CD14-positive monocyte (primary cell): ENCODE results near the gene ROBO1. TPM values are rescaled to one million over a fixed set of nuclear protein-coding genes. Genes with fewer than 3 reads are reported as not detected.

Source experiments
- DNase-seq, 3 donors: peaks; one replicate each; pipeline ENCODE4 v3.0.0-alpha.2; 2011 to 2022
- H2AFZ ChIP-seq: 2 replicates; pipeline ENCODE4 v1.6.0; 2012; ENCODE audit warnings: mild to moderate bottlenecking, low read depth, low read length, inconsistent platforms; ENCODE audit not compliant: insufficient read depth, poor library complexity, severe bottlenecking
- H3K27ac ChIP-seq, 2 donors: 1 replicate in 1 of 2; 2 replicates in 1 of 2; pipeline ENCODE4 v1.5.1; 2012 to 2013; ENCODE audit warnings: low read length in 2 of 2, control low read depth in 1 of 2, inconsistent platforms in 1 of 2, low read depth in 1 of 2, mild to moderate bottlenecking in 1 of 2
- H3K27me3 ChIP-seq, 2 donors: one replicate each; pipeline versions ENCODE4 v1.6.0 to v1.6.1; 2011 to 2013; ENCODE audit warnings: low read length in 2 of 2; ENCODE audit not compliant: control insufficient read depth in 2 of 2, insufficient read depth in 2 of 2
- H3K36me3 ChIP-seq, 2 donors: replicated peaks in 1 of 2; 1 replicate in 1 of 2; 2 replicates in 1 of 2; pipeline versions ENCODE4 v1.5.1 to v1.6.1; 2012 to 2013; ENCODE audit warnings: low read length in 2 of 2, control low read depth in 1 of 2, inconsistent platforms in 1 of 2, mild to moderate bottlenecking in 1 of 2; ENCODE audit not compliant: insufficient read depth in 2 of 2, control insufficient read depth in 1 of 2
- H3K4me1 ChIP-seq, 2 donors: 1 replicate in 1 of 2; 2 replicates in 1 of 2; pipeline versions ENCODE4 v1.5.1 to v1.6.1; 2012 to 2013; ENCODE audit warnings: low read length in 2 of 2, control low read depth in 1 of 2, inconsistent platforms in 1 of 2, mild to moderate bottlenecking in 1 of 2, moderate library complexity in 1 of 2; ENCODE audit not compliant: insufficient read depth in 2 of 2, control insufficient read depth in 1 of 2
- H3K4me2 ChIP-seq: replicated peaks from 2 replicates; pipeline ENCODE3; 2012; ENCODE audit warnings: low read length, moderate library complexity, mild to moderate bottlenecking; ENCODE audit not compliant: poor library complexity, severe bottlenecking; ENCODE audit errors: extremely low read depth
- H3K4me3 ChIP-seq, 3 experiments: fragments of 200-600 bp in 1 of 3; sonication (generic) in 1 of 3; replicated peaks in 1 of 3; 1 replicate in 2 of 3; 2 replicates in 1 of 3; pipeline ENCODE4 v1.5.1; 2011 to 2013; ENCODE audit warnings: low read length in 3 of 3, mild to moderate bottlenecking in 3 of 3, control low read depth in 2 of 3, low read depth in 2 of 3, inconsistent platforms in 1 of 3, moderate library complexity in 1 of 3
- H3K79me2 ChIP-seq: 2 replicates; pipeline ENCODE4 v1.6.0; 2012; ENCODE audit warnings: mild to moderate bottlenecking, control low read depth, inconsistent platforms, low read length, moderate library complexity; ENCODE audit not compliant: insufficient read depth
- H3K9ac ChIP-seq: 2 replicates; pipeline ENCODE4 v1.6.0; 2017; ENCODE audit warnings: low read length, mild to moderate bottlenecking; ENCODE audit not compliant: insufficient read depth, poor library complexity, severe bottlenecking
- H3K9me3 ChIP-seq, 2 donors: replicated peaks in 1 of 2; 1 replicate in 1 of 2; 2 replicates in 1 of 2; pipeline versions ENCODE4 v1.5.1 to v1.6.1; 2012 to 2013; ENCODE audit warnings: low read length in 2 of 2, control low read depth in 1 of 2; ENCODE audit not compliant: control insufficient read depth in 1 of 2, insufficient read depth in 1 of 2
- H4K20me1 ChIP-seq: 2 replicates; pipeline ENCODE4 v1.6.0; 2012; ENCODE audit warnings: mild to moderate bottlenecking, low read length, control low read depth, moderate library complexity; ENCODE audit not compliant: insufficient read depth
- H3K27ac Mint-ChIP-seq, 7 donors: one replicate each; pipeline ENCODE4 v1.8.0; 2020; ENCODE audit warnings: mild to moderate bottlenecking in 7 of 7, mixed read lengths in 7 of 7, moderate library complexity in 6 of 7, inconsistent platforms in 2 of 7
- H3K27me3 Mint-ChIP-seq, 3 donors: one replicate each; pipeline ENCODE4 v1.8.0; 2021 to 2022; ENCODE audit warnings: low read depth in 3 of 3, mild to moderate bottlenecking in 3 of 3, mixed read lengths in 3 of 3, moderate library complexity in 3 of 3, inconsistent platforms in 1 of 3
- H3K36me3 Mint-ChIP-seq, 2 donors: one replicate each; pipeline ENCODE4 v1.8.0; 2020; ENCODE audit warnings: mixed read lengths in 2 of 2, inconsistent platforms in 1 of 2, mild to moderate bottlenecking in 1 of 2
- H3K4me1 Mint-ChIP-seq: one replicate; pipeline ENCODE4 v1.8.0; 2020; ENCODE audit warnings: mild to moderate bottlenecking, mixed read lengths
- H3K4me3 Mint-ChIP-seq, 2 donors: one replicate each; pipeline ENCODE4 v1.8.0; 2020; ENCODE audit warnings: mild to moderate bottlenecking in 2 of 2, mixed read lengths in 2 of 2, moderate library complexity in 1 of 2
- H3K9me3 Mint-ChIP-seq, 7 donors: one replicate each; pipeline ENCODE4 v1.8.0; 2020 to 2022; ENCODE audit warnings: mixed read lengths in 7 of 7, mild to moderate bottlenecking in 6 of 7, moderate library complexity in 6 of 7, inconsistent platforms in 2 of 7
- WGBS: methylation state at CpG from one replicate; pipeline ENCODE4 v1.1.5; 2013; ENCODE audit warnings: missing lambda C conversion rate; ENCODE audit not compliant: insufficient coverage; 5-methylcytosine and 5-hydroxymethylcytosine counted together
- intact Hi-C, 2 donors: fragments of 100-400 bp; cut with micrococcal nuclease; formaldehyde crosslinking; loops; one replicate each; pipeline versions ENCODE4 v1.15.0 to v1.15.1; 2023
- polyA plus RNA-seq, 3 donors: library from polyadenylated mRNA; depleted of rRNA in 1 of 3; unstranded in 2 of 3; stranded (reverse) in 1 of 3; fragments of 300-500 nt in 2 of 3; fragments of >200 nt in 1 of 3; fragmentation: Illumina TruSeq in 2 of 3; gene quantifications; 1 replicate in 2 of 3; 2 replicates in 1 of 3; pipeline ENCODE4 v1.2.3, GENCODE V29; 2012 to 2021
- TF ChIP-seq, protein P1 (sequence below): fragments of 200-600 bp; IDR thresholded peaks from one replicate; pipeline ENCODE4 v1.8.0; 2022; ENCODE audit warnings: antibody characterized with exemption, mild to moderate bottlenecking

ROBO1 gene
- polyA plus RNA-seq, 3 donors: 0.09 to 0.10 TPM; not detected in 1

DNA sequence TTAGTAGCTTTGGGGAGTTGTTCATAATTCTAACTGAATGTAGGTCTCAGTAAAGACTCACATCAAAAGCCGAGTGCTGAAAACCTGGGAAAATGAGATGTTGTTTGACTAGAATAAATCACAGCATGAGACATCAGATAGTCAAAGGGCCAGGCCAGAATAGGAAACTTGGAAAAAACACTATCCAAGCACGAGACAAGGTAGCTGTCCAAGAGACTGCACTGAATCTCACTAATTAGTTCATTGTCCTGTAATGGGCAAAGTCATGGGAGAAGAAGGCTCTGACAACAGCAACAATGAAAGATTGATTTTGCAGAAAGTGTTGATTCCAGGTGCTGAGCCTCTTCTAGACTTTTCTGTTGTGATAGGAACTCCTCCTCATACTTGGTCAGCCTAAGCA, 314.2 kb downstream of the ROBO1 start:
- no peak for DNase-seq
- no peak overlapping the region for H2AFZ ChIP-seq

GRCh38 chr3:79436387-79436786, 331.4 kb downstream of the ROBO1 start:
- DNase-seq: no peak
- Histone ChIP-seq H3K27me3 (no peaks in the 10 kb centered on the region), H3K4me1 (no peaks in the 10 kb centered on the region), H3K9ac (no peak overlapping the region), H3K4me2 (no peak overlapping the region), H3K27ac (no peak overlapping the region), H2AFZ (no peak overlapping the region), H3K36me3 (no peaks in the 10 kb centered on the region), H4K20me1 (no peaks in the 10 kb centered on the region), H3K9me3 (no peaks in the 10 kb centered on the region), H3K79me2 (no peaks in the 10 kb centered on the region), H3K4me3 (no peak overlapping the region)
- H3K4me1 Mint-ChIP-seq: no peaks in the 10 kb centered on the region
- H3K4me3 Mint-ChIP-seq: no peak overlapping the region
- WGBS: no CpG with 5 or more reads among the region's 1 CpG
- H3K27ac Mint-ChIP-seq: no peak overlapping the region
- intact Hi-C loops: no loop called here
- H3K27me3 Mint-ChIP-seq: no peaks in the 10 kb centered on the region
- TF ChIP-seq, protein P1, sequence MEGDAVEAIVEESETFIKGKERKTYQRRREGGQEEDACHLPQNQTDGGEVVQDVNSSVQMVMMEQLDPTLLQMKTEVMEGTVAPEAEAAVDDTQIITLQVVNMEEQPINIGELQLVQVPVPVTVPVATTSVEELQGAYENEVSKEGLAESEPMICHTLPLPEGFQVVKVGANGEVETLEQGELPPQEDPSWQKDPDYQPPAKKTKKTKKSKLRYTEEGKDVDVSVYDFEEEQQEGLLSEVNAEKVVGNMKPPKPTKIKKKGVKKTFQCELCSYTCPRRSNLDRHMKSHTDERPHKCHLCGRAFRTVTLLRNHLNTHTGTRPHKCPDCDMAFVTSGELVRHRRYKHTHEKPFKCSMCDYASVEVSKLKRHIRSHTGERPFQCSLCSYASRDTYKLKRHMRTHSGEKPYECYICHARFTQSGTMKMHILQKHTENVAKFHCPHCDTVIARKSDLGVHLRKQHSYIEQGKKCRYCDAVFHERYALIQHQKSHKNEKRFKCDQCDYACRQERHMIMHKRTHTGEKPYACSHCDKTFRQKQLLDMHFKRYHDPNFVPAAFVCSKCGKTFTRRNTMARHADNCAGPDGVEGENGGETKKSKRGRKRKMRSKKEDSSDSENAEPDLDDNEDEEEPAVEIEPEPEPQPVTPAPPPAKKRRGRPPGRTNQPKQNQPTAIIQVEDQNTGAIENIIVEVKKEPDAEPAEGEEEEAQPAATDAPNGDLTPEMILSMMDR: no peak
- peaks cover 0 to 6% (median 0%) of the 10 kb centered on the region in 7 donors for H3K9me3 Mint-ChIP-seq
- H3K36me3 Mint-ChIP-seq: no peaks in the 10 kb centered on the region

More for the DNA sequence above, 314.2 kb downstream of the ROBO1 start:
- Mint-ChIP-seq H3K27me3 (peaks cover 0 to 2% (median 0%) of the 10 kb centered on the region in 3 donors), H3K9me3 (peaks cover 0 to 2% (median 0%) of the 10 kb centered on the region in 7 donors), H3K27ac (no peak overlapping the region), H3K4me1 (no peaks in the 10 kb centered on the region), H3K36me3 (no peaks in the 10 kb centered on the region), H3K4me3 (no peak overlapping the region)
- Histone ChIP-seq H3K4me1 (no peaks in the 10 kb centered on the region), H3K4me3 (no peak overlapping the region), H3K4me2 (no peak overlapping the region), H3K9me3 (no peaks in the 10 kb centered on the region), H3K27ac (no peak overlapping the region), H3K9ac (no peak overlapping the region), H3K36me3 (no peaks in the 10 kb centered on the region), H3K27me3 (no peaks in the 10 kb centered on the region), H3K79me2 (no peaks in the 10 kb centered on the region), H4K20me1 (no peaks in the 10 kb centered on the region)
- TF ChIP-seq, protein P1: no peak
- WGBS: 50% methylated on average over 1 of the region's 2 CpGs
- intact Hi-C loops: no loop called here
